HG03342 (cell line): ENCODE results near the gene SLC22A14.

Experiments
- ATAC-seq: cut with Tn5 transposase; IDR thresholded peaks from one replicate; pipeline ENCODE4 v1.9.1; 2021; ENCODE audit warnings: mild to moderate bottlenecking, moderate library complexity; ENCODE audit not compliant: unreplicated experiment

SLC22A14 gene

GRCh38 chr3:38337703-38338102 is 55.6 kb downstream of the SLC22A14 start:
- ATAC-seq = no peak

- no peak for ATAC-seq
These were observed 61.9 kb downstream of the SLC22A14 start for GRCh38 chr3:38343797-38344594.

DNA sequence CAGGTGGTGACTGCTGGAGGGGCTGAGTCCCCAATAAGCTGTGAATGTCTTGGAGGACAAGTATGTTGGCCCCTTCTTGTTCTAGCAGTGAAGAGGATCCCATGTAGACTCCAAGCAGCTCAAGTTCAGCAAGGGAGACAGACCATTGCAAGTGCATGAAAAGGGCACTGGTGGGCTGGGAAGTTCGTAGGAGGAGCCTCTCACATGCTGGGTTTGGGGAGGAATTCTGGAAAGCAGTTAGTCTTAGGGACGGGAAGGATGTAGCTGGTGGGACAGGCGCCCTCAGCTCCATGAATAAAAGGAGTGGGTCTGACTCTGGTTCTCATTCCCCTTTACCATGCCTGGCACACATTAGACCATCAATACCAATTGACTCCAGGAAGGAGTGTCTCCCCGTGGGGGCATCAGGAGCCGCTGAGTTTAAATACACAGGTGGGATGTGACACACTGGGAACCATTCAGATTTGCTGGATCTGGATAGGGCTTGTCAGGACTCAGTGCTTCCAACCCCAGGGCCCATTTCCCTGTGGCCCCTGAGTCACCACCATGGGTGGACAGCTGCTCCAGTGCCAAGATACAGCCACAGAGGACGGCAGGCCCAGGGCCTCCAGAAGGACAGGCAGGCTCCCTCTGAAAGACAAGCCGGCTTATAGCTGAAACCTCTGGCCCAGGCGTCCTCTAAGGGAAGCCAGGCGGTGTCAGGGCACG is 63.9 kb downstream of the SLC22A14 start:
- ATAC-seq = no peak

DNA sequence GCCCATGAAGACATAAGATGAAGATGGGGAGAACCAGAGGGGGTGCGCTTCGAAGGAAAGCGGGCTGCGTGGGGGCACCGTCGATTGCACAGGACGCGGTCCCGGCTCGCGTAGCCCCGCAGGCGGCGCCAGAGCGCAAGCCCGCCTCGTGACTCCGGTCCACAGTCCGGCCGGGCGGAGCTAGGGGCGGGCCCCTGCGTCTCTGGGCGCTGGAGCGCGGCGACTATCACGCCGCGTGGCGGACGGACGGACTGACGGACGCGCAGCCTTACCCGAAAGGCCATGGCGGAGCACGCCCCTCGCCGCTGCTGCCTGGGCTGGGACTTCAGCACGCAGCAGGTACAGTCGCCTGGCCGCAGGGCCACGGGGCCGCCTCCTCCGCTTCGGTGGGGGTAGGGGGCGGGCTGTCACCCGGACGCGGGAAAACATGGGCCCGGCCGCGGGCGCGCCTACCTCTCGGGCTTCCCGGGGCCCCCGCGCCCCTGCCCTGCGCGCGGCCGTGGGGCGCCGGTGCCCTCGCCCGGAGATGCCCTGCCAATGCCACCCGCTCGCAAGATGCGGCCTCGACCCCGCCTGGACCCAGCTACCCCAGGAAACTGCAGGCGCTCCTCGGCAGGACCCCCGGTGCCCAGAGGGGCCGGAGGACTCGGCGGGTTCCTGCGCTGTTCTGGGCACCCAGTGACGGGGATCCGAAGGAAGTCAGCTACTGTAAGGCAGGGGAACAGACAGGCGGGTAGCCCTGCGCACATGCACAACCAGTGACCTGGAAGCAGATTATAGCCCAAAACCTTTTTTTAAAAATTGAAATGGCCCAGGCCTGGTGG is 64.7 kb downstream of the SLC22A14 start, which contains the start of gene XYLB:
TSS of gene XYLB (plus strand) at position 199 of the 824 bp plus-strand sequence. CDS start at position 283, 84 bp downstream.
- ATAC-seq = peak; percentile 98

DNA sequence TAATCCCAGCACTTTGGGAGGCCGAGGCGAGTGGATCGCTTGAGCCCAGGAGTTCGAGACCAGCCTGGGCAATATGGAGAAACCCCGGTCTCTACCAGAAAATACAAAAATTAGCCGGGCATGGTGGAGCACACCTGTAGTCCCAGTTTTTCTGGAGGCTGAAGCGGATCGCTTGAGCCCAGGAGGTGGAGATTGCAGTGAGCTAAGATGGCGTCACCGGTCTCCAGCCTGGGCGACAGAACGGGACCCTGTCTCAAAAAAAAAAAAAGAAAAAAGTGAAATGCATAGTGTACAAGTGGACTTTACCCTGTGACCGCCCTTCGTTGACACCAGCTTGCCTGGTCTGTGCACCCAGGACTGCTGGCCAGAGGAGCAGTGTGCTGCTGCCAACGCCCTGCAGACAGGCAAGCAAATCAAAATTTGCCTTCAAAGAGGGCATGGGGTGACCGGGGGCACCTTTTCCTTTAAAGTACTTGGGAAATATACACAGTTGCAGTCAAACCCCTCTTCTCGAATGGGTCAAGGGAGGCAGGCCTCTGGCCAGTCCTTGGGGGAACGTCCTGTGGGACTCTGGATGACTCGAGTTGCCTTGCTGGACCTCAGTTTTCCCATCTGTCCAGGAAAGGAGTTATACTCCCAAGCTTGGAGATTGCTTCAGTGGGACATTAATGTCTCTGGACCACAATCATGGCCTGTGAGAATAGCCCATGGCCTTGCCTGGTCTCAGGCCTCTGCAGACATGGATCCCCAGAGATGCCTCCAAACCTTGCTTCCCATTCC is 65.5 kb downstream of the SLC22A14 start:
- no peak for ATAC-seq

DNA sequence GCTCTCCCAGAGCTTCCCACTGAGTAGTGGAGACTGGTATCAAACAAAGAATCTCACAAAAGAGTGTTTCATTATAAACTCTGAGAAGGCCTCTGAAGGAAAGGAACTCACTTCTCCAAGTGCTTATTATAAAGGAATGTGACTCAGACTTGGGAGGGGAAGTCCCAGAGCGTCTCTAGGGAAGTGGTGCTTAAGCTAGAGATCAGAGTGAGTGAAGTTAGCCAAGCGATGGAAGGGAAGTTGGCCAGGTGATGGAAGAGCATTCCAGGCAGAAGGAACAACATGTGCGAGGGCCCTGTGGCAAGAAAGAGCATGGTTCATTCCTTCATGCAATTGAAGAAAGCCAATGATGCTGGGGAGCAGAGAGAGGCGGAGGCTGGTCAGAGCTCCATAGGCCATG is 66.8 kb downstream of the SLC22A14 start:
- no peak for ATAC-seq

DNA sequence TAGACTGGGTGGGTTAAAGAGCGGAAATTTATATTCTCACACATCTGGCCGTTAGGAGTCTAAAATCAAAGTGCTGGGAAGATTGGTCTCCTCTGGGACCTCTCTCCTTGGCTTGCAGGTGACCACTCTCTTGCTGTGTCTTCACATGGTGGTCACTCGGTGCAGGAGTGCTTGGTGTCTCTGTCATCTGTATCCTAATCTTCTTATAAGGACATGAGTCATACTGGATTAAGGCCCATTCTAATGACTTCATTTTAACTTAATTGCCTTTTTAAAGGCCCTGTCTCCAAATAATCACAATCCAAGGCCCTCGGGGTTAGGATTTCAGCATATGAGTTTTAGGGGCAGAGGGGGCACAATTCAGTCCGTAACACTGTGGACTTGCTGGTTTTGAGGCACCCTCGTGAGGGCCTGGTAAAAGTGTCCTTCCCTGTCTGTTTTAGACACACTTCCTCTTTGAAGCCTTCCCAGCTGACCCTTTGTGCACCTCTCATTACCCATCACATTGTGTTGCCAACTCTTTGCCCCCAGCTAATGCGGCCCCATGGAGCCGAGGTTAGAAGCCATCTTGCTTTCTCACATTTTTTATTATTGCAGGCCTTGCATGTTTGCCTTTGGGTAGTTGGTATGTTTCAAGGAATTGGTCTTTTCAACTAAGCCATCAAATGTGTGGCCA is 67.7 kb downstream of the SLC22A14 start:
- no peak for ATAC-seq

DNA sequence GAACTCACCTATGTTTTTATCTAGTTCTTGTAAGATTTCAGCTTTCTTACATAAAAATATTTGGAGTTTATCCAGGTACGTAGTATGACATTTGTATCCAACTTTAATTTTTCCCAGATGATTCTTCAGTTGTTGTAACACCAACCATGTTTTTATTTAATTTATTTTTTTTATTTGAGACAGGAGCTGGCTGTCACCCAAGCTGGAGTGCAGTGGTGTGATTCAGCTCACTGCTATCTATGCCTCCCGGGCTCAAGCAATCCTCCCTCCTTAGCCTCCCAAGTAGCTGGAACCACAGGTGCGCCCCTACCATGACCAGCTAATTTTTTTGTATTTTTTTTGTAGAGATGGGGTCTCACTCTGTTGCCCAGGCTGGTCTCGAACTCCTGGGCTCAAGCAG is 71.1 kb downstream of the SLC22A14 start:
- no peak for ATAC-seq

GRCh38 chr3:38354588-38355330 is 72.7 kb downstream of the SLC22A14 start:
- ATAC-seq = no peak

DNA sequence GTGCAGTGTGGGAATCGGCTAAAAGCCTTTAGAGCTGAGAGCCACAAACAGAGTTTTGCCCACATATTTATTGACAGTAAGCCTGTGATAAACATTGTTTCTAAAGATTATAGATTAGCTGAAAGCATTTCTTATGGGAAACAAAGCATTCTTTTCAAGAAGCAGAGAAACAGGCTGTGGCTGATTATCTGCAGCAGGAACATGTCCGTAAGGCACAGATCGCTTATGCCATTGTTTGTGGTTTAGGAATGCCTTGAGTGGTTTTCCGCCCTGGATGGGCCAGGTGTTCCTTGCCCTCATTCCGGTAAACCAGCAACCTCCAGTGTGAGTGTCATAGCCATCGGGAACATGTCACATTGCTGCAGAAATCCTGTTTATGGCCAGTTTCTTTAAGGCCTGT is 76.9 kb downstream of the SLC22A14 start:
- no peak for ATAC-seq

- no peak for ATAC-seq
These were observed 78.3 kb downstream of the SLC22A14 start for GRCh38 chr3:38360345-38360744.

DNA sequence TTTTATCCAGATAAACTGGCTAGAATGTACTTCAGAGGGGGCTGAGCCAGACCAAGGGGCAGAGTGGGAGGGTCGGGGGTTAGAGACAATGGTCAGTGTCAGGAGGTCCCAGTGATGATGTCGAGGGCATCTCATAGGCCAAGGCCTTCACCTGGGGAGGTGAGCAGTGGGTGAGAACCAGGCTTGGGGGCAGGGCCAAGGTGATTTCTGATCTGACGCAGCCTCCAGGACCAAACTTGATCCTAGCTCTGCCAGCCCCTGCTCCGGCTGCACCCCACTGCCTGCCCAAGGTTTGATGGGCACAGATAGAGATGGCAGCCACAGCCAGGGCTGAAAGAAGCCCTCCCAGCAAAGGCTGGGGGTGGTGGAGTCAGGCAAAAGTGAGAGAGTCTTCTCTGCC is 79.4 kb downstream of the SLC22A14 start:
- no peak for ATAC-seq

GRCh38 chr3:38362825-38363224 is 80.7 kb downstream of the SLC22A14 start:
- no peak for ATAC-seq

DNA sequence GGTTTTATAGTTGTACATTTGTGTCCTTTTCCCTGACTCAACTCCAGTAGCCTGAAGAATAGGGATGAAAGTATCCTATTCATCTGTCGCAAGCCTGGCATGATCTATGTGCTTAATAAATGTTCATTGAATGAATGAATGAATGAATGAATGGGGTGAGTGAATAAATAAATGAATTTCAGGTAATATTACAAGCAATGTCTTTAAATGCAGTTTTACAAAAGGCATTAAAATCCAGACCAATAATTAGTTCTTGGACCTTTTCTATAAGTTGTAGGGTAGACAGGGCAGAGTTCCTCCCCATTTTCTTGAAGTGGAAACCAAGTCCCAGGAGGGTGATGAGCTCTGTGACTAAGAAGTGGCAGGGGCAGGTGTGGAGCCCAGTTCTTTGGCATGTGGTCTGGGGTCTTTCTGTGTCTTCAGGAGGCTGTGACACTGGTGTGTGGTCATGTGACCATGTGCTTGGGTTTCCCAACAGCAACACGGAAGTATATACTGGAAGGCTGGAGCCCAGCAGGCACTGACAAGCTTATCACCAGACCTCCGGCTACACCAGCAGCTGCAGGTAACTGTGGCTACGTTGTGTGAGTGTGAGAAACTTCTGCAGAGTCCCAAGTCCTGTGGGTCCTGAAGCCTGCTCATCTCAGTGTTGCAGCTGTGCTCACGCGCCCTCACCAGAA is 82.8 kb downstream of the SLC22A14 start:
- no peak for ATAC-seq

GRCh38 chr3:38365469-38366062 is 83.5 kb downstream of the SLC22A14 start:
- ATAC-seq = no peak

GRCh38 chr3:38366082-38366481 is 84.0 kb downstream of the SLC22A14 start:
- no peak for ATAC-seq

GRCh38 chr3:38367779-38368178 is 85.7 kb downstream of the SLC22A14 start:
- no peak for ATAC-seq
